Globus pallidus (tissue), 1 donor: ENCODE measurements around the gene RNU1-4.
"Not testable (repeated sequence)": the region's sequence is repeated elsewhere in the genome, so short reads cannot be mapped to it uniquely, and the experiment has no call there.

ENCODE experiments used
- DNase-seq: peaks from one replicate; pipeline ENCODE4 v3.0.0-alpha.2; 2015; ENCODE audit warnings: low spot score

RNU1-4 gene

DNA sequence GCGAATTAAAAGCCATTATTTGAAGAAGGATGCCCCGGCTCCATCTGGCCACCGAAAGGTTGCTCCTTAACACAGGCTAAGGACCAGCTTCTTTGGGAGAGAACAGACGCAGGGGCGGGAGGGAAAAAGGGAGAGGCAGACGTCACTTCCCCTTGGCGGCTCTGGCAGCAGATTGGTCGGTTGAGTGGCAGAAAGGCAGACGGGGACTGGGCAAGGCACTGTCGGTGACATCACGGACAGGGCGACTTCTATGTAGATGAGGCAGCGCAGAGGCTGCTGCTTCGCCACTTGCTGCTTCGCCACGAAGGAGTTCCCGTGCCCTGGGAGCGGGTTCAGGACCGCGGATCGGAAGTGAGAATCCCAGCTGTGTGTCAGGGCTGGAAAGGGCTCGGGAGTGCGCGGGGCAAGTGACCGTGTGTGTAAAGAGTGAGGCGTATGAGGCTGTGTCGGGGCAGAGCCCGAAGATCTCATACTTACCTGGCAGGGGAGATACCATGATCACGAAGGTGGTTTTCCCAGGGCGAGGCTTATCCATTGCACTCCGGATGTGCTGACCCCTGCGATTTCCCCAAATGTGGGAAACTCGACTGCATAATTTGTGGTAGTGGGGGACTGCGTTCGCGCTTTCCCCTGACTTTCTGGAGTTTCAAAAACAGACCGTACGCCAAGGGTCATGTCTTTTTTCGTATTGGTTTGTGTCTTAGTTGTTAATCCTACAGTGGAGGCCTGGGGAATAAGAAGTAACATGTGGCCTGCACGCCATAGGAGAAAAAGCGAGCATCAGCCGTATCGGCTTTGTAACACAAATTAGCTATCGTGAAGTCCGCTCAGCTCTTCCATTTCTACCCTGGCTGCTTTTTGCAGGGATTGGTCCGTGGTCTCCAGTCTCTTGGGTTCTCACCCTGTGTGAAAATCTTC is at the start of gene RNU1-4:
Gene RNU1-4, plus strand, starts transcription at position 470 of the 918 bp plus-strand sequence.
- DNase-seq, result not testable (repeated sequence)

- DNase-seq, result not testable (repeated sequence)
Measured at GRCh38 chr1:16690971-16691682, 49.2 kb upstream of the RNU1-4 start.

DNA sequence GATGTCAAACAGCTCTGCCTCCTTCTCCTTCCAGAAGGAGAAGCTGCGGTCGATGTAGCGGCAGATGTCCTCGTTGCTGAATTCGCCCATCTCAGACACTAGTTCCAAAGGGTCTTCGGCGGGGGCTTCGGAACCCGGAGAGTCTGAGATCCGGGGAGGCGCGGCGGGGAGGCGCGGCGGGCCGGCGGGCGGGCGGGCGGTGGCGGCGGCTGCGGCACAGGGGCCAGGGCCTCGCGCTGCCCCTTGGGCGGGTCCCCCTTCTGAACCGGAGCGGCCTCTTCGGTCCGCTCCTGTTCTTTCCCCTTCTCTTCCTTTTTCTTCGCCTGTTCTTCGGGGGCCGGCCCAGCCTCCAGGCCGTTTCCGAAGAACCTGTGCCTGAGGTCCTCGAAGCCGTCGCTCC is 48.0 kb upstream of the RNU1-4 start:
- not testable (repeated sequence) for DNase-seq

GRCh38 chr1:16692717-16693448 is 47.4 kb upstream of the RNU1-4 start:
- DNase-seq, result not testable (repeated sequence)

DNA sequence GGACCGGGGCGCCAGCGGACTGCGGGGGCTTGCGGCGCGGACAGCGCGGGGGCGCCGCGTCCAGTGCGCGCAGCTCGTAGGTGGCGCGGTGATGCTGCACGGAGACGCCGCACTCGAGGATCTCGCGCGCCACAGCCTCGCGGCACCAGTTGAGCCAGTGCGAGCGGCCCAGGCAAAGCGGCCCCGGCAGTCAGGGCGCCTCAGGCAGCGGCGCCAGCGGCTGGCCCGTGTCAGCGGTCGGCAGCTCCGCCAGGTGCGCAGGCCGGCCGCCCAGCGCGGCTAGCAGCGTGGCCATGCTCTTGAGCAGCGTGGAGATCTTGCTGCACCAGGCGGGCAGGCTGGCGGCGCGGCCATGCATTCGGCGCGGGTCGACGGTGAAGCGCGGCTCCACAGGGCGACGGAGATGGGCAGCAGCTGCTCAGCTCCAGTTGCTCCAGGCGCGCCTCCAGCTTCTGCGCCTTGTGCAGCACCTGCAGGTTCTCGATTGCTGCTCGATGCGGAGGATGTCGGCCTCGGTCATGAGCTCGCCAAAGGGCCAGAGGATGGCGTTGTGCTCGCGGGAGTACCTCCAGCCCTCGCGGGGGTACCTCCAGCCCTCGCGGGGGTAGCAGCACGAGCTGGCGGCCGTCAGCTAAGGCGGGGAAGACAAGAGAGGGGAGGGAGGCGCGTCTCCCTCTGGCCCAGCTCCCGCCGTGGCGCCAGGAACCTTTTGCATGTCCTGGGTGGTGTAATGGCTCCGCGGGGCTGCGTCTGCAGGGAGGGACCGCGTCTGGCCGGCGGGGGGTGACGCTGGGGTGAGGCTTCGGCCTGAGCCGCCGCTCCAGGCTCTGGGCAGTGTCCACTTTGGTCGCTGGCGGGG is 46.6 kb upstream of the RNU1-4 start:
- not testable (repeated sequence) for DNase-seq

- DNase-seq, result not testable (repeated sequence)
Measured at GRCh38 chr1:16694308-16694702, 46.0 kb upstream of the RNU1-4 start.

- DNase-seq, result not testable (repeated sequence)
Measured at GRCh38 chr1:16696507-16697150, 43.7 kb upstream of the RNU1-4 start.

DNA sequence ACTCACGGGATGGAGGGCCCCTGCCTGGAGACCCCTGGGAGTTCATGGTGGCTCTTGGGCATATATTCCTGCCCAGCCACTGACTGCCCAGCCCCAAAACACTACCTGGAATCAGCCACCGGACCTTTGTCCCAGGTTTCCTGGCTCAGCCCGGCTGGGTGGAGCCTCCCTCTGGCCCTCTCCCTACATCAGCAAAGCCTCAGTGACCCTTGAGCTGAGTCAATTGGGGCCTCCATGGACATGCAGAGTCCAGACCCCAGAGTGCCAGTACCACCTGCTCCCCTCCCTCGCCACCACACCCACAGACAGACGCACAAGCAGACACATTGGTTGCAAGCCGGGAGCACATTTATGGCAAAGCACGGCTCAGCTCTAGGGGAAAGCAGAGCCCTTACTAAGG is 43.2 kb upstream of the RNU1-4 start:
- DNase-seq, result not testable (repeated sequence)

- not testable (repeated sequence) for DNase-seq
Measured at GRCh38 chr1:16699440-16699839, 40.9 kb upstream of the RNU1-4 start.

DNA sequence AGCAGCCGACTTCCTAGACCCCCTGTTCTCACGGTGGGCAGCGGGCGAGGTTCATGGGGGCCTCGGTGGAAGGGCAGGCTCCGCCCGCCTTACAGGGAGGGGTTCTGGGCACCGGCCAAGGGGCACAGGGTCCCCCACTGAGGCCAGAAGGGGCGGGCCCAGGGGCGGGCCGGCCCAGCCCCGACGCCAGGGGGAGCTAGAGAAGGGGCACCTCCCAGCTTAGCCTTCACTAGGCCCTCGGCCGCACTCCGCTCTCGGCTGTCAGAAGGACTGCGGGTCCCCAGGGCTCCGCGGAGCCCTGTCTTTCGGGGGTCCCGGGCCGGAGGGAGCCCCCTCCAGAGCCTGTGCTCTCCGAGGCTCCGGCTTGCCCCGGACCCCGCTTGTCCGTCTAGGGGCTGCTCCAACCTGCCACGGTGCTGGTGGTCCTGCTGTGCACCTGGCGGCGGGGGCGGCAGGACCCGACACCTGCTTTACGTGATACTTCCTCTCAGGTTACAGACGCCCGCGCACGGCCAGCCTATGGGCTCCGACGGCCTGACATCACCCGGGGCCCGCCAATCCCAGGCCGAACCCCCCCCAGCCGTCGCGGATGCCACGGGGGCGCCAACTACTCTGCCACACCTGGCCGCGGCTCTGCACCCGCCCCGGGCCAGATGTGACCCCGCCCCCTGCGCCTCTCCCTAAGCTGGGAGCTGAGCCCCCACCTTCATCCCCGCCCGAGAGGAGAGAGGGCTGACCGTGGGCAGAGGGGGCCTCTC is 40.0 kb upstream of the RNU1-4 start:
- DNase-seq, result not testable (repeated sequence)

DNA sequence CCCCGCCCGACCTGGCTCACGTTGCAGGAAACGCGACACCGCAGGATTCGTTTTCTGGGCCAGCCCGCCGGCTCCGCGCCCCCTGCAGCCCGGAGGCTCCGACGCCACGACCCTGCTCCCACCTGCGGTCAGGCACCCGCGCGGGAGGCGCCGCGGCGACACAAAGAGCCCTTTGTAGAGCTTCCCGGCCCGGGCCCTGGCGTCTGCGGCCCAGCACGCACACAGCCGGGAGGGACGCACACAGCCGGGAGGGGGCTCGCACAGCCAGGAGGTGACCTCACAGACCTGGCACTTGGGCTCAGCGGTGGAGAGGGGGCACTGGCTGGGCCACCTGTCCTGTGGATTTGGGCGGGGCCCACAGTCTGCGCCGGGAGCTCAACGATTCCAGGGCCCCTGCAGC is 39.1 kb upstream of the RNU1-4 start:
- DNase-seq, result not testable (repeated sequence)

DNA sequence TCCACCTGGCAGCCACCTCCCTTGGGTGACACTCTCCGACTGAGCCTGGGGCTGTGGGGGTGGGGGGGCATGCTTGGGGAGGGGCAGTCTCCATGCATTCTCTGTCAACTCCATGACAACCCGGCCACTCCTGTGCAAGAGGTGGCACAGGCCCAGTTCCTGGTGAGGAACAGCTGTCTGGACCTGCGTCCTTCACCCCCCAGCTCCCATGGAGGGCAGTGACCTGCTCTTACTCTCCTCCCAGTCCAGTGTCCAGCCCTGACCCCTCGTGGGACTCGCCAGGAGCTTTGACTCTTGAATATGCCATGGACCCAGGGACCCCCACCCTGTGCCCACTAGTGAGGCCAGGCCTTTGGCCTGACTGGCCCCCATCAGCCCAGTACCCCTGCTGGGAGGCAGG is 38.0 kb upstream of the RNU1-4 start:
- not testable (repeated sequence) for DNase-seq

DNA sequence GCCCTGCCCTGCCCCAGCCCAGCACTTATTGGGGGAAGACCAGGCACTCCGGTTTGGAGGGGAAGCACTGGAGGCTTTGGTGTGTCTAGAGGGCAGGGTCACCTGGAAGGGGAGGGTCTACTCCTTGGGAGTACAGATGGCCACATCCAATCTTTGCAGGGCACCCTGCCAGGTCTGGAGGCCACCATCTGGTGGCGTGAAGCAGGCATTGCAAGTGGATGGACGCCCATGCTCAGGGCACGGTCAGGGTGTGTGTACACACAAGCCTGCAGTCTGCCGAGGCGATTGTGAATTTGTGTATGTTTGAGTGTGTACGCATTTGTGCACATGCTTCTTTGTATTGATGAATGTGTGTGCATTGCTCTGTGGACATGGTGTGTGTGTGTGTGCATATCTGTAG is 37.2 kb upstream of the RNU1-4 start:
- not testable (repeated sequence) for DNase-seq

DNA sequence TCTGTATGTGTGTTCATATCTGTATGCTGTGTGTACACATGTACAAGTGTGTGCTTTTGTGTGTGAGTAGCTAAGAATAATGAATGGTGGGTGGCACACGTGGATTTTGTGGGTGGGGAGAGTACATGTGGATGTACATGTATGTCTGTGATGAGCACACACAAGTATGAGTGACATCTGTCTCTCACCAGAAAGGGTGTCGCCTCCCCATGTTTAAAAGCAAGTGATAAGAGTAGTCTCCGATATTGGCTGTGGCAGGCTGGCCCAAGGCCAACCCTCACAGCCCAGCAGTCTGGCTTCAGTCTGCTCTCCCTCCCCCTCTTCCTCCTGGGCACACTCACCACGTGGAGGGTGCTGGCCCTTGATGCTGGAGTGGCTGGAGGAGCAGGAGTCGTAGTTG is 36.7 kb upstream of the RNU1-4 start:
- DNase-seq, result not testable (repeated sequence)

- not testable (repeated sequence) for DNase-seq
Measured at GRCh38 chr1:16704076-16704475, 36.2 kb upstream of the RNU1-4 start.

DNA sequence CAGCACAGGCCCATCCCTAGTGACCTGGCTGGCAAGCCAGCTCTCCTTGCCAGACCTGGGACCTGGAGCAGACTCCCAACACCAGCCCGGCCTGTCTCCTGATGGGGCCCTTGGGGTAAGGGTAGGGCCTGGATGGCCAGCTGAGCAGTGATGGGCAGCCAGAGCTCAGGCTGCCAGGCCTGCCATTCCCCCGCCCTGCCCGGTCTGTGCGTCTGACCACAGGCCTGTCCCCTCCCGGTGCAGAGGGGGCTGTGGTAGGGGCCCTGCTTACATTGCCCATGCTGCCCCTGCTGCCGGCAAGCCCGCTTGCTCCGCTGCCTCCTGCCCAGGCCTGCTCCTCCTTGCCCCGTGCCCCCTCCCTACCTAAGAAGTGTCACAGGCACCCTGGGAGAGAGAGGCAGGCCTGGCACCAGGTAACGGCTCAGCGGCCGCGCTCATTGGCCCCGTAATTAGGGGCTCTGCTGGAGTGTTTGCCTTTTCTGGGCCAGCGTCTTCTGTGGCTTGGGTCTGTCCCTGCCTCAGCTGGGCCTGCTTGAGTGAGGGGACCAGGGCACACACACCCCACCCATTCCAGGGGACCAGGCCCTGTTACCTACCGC is 35.7 kb upstream of the RNU1-4 start:
- not testable (repeated sequence) for DNase-seq

DNA sequence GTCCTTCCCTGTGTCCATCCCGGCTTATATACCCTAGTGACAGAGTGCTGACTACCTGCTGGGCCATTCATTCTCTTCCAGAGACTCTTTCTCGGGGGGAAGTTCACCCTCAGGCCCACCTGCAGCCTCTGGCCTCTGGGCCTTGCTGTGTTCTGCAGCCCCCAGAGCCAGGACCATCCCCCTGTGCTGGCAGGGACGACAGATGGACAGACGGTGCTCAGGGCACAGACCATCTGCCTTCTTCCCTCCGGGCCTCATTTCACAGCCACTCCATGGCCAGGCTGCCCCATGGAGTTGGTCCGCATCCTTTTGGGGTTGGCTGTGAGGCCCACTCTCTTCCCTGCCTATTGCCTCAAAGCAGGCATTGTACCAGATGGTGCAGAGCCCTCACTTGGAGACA is 34.0 kb upstream of the RNU1-4 start:
- DNase-seq, result not testable (repeated sequence)

DNA sequence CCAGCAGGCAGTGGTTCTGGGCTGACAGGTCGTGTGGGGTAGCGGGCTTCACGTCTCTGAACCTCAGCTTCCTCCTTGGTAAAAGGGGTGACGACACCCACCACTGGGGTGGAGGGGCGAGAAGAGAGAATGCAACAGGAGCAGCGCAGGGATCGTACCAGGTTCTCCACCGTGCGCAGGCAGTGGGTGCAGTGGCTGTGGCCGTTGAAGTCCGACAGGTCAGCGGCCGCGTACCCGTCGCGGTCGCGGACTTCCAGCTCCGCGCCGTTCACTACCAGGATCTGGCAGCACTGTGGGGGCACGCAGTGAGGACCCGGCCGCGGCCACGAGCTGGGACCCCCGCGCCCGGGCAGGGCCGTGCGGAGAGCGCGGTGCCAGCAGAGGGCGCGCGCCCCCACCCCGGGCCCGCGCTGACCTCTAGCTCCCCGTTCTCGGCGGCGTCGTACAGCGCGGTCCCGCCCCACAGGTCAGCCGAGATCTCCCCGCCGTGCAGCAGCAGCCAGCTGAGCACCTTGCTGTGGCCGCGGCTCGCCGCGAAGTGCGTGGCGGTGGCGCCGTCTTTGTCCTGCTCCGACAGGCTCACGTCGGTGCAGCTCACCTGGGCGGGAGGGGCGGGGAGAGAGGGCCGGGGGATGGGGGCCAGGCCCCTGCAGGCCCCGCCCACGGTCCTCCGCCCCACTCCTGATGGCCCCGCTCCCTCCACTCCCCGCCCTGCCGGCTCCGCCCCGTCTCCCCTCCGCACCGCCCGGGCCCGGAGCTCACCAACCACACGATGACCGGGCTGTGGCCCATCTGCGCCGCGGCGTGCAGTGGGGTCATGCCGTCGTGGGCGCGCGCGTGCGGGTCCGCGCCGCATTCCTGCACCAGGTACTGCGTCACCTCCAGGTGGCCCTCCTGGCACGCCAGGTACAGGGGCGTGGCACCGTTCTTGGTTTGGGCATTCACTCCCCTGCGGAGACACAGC is 32.9 kb upstream of the RNU1-4 start:
- DNase-seq, result not testable (repeated sequence)
